Nephron (organoid): Measurements from ENCODE around the gene DIP2C.
A peak's percentile ranks its signal among the peaks of the same experiment; 100 is the strongest.

Source experiments
- H3K27ac Mint-ChIP-seq, 3 experiments: 2 replicates each; pipeline ENCODE4 v1.8.0; 2020; ENCODE audit warnings: mixed read lengths in 3 of 3, mild to moderate bottlenecking in 2 of 3, moderate library complexity in 1 of 3
- H3K27me3 Mint-ChIP-seq: 2 replicates; pipeline ENCODE4 v1.8.0; 2021; ENCODE audit warnings: low read depth, mild to moderate bottlenecking, moderate library complexity, mixed read lengths
- H3K36me3 Mint-ChIP-seq: 2 replicates; pipeline ENCODE4 v1.8.0; 2020; ENCODE audit warnings: low read depth, mixed read lengths
- H3K4me1 Mint-ChIP-seq: 2 replicates; pipeline ENCODE4 v1.8.0; 2020; ENCODE audit warnings: mixed read lengths
- H3K4me3 Mint-ChIP-seq, 3 experiments: 2 replicates each; pipeline ENCODE4 v1.8.0; 2020; ENCODE audit warnings: mild to moderate bottlenecking in 3 of 3, mixed read lengths in 3 of 3, moderate library complexity in 2 of 3
- H3K9me3 Mint-ChIP-seq: 2 replicates; pipeline ENCODE4 v1.8.0; 2020; ENCODE audit warnings: mixed read lengths
- TF ChIP-seq, protein P1 (sequence below), 3 experiments: fragments of 200-600 bp; sonication (generic); IDR thresholded peaks; one replicate each; pipeline ENCODE4 v1.5.0; 2021; ENCODE audit warnings: antibody characterized with exemption in 3 of 3; ENCODE audit not compliant: unreplicated experiment in 3 of 3

Gene DIP2C

DNA sequence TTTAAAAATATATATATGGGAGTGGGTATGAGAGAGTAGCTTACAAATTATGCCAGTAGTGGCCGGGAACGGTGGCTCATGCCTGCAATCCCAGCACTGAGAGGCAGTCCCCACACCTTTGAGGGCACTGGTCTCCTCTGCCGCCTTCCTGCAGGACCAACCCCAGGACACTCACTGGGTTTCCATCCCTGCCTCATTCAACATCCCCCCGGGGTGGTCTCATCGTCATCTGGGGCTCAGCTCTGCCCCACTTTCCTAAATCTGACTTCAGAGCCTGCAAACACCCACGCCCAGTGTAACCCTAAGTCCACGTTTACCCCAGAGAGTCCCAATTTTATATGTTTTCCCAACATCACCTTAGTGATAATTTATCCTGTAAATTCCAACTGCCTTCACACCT, 96.5 kb downstream of the DIP2C start:
- no peak overlapping the region for H3K27ac Mint-ChIP-seq
- H3K4me3 Mint-ChIP-seq: no peak overlapping the region
- TF ChIP-seq, protein P1, sequence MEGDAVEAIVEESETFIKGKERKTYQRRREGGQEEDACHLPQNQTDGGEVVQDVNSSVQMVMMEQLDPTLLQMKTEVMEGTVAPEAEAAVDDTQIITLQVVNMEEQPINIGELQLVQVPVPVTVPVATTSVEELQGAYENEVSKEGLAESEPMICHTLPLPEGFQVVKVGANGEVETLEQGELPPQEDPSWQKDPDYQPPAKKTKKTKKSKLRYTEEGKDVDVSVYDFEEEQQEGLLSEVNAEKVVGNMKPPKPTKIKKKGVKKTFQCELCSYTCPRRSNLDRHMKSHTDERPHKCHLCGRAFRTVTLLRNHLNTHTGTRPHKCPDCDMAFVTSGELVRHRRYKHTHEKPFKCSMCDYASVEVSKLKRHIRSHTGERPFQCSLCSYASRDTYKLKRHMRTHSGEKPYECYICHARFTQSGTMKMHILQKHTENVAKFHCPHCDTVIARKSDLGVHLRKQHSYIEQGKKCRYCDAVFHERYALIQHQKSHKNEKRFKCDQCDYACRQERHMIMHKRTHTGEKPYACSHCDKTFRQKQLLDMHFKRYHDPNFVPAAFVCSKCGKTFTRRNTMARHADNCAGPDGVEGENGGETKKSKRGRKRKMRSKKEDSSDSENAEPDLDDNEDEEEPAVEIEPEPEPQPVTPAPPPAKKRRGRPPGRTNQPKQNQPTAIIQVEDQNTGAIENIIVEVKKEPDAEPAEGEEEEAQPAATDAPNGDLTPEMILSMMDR (IDR thresholded peaks at IDR 0.05; ENCODE audit: unreplicated experiment in 3 of 3): no peak
- H3K9me3 Mint-ChIP-seq: no peaks in the 10 kb centered on the region
- H3K4me1 Mint-ChIP-seq: peaks cover 45% of the 10 kb centered on the region
- H3K36me3 Mint-ChIP-seq: no peaks in the 10 kb centered on the region
- no peaks in the 10 kb centered on the region for H3K27me3 Mint-ChIP-seq

DNA sequence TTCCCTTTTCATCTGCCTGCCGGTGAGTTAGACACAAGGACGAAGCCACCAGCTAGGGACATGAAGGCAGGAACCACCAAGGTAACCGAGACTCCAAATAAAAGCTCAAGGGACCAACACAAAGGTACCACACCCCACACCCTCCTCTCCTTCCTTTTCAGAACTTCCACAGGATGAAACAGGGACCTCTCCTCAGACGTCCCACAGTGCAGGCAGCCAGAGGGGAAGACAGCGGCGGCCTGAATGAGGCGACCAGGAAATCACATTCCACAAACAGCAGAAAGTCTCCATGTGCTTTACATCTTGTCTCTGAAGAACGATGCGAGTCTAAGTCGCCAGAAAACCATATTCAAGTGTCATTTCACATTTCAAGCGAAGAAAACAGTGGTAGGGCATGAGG, 97.8 kb downstream of the DIP2C start:
- H3K4me1 Mint-ChIP-seq: peaks cover 46% of the 10 kb centered on the region
- TF ChIP-seq, protein P1 (IDR thresholded peaks at IDR 0.05; ENCODE audit: unreplicated experiment in 3 of 3): no peak
- no peak overlapping the region for H3K27ac Mint-ChIP-seq
- no peaks in the 10 kb centered on the region for H3K27me3 Mint-ChIP-seq
- no peaks in the 10 kb centered on the region for H3K36me3 Mint-ChIP-seq
- no peaks in the 10 kb centered on the region for H3K9me3 Mint-ChIP-seq
- no peak overlapping the region for H3K4me3 Mint-ChIP-seq

DNA sequence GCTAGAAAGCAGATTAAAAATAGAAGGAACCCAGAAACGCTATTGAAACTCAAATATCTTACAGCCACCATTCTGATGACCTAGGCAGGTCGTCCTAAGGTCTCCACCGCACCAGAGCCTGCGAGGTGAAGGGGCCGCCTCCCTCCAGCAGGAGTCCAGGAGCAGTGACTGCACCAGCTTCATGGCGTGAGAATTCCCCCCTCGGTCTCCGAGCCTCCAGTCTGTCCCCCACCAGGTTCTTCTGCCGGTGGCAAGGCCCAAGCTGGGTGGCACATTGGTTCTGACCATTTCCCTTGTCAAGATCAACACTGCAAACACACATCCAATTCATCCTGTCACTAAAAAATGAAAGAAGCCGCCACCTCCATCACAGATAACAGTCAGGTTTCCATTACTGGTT, 98.7 kb downstream of the DIP2C start:
- TF ChIP-seq, protein P1 (IDR thresholded peaks at IDR 0.05; ENCODE audit: unreplicated experiment in 3 of 3): no peak
- H3K27me3 Mint-ChIP-seq: no peaks in the 10 kb centered on the region
- peaks cover 55% of the 10 kb centered on the region for H3K4me1 Mint-ChIP-seq
- H3K27ac Mint-ChIP-seq: no peak overlapping the region
- H3K9me3 Mint-ChIP-seq: no peaks in the 10 kb centered on the region
- no peaks in the 10 kb centered on the region for H3K36me3 Mint-ChIP-seq
- no peak overlapping the region for H3K4me3 Mint-ChIP-seq

DNA sequence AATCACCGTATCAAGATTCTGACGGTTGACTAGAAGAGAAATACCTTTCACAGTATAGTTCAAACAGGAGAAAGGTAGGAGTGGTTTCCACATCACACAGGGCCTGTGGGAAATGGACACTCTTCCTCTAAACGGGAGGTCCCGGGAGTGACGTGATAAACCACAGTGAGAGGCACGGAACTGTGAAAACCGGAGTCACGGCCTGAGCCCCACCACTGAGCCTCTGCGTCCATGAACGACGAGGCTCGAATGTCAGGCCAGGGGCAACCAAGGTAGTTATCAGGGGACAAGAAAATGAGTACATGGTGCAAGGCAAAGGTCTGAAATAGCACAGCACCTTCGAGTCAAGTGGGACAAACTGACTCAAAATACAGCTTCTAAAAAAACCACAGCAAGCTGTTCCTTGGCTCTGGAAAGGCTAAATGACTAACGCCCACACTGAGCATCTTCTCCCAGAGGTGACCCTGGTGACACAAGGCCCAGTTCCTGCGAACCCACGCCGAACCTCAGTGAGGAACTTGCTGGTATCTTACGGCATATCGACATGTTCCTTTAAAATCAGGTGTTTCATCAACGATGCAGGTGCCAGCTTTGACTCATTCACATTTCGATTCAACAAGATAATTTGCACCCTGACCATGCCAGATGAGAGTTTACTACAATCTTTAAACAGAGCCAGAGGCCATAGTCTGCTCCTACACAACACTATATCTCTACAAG, 99.3 kb downstream of the DIP2C start:
- Mint-ChIP-seq H3K4me1 (peaks cover 61% of the 10 kb centered on the region), H3K27me3 (no peaks in the 10 kb centered on the region), H3K9me3 (no peaks in the 10 kb centered on the region), H3K27ac (no peak overlapping the region), H3K36me3 (no peaks in the 10 kb centered on the region), H3K4me3 (no peak overlapping the region)
- TF ChIP-seq, protein P1 (IDR thresholded peaks at IDR 0.05; ENCODE audit: unreplicated experiment in 3 of 3): no peak

DNA sequence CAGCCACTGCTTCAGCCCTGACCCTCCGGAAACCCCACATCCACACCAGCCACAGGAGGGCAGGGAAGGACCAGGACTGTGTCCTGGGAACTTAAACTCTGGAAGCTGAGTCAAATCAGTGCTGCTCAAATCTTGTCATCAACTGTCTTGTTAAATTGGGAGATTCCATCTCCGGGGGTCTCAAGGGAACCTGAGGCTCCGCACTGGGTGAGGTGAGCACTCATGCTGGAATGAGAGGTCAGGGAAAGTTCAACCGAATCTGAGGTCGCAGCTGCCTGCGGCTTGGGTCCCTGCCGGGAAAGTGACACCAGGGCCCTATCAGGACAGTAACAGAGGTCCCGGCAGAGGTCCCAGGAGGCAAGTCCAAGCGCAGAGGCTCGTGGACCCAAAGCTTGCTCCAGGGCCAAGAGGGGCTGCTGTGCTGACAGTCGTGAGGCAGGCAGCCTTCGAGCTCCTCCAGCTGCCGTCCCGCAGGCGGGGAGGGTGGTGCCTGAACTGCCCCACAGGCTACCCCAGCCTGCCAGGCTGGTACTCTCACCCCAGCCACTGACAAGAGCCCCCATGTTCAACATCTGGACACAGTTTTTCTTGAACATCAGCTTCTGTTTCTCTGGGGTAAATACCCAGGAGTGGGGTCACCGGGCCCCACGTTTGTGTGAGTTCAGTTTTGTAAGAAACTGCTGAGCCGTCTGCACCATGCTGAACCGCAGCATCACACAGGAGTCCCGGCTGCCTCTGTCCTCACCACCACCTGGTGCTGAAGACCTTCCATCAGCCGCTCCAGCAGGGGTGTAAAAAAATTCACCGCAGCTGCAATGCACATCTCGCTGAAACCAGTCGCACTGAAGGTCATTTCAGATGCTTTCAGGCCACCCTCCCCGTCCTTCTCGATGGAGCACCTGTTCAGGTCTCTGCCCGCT, 101.0 kb downstream of the DIP2C start:
- Mint-ChIP-seq H3K27me3 (no peaks in the 10 kb centered on the region), H3K9me3 (no peaks in the 10 kb centered on the region), H3K4me1 (peaks cover 64% of the 10 kb centered on the region), H3K4me3 (no peak overlapping the region), H3K27ac (peak overlapping the region in 2 of 3 experiments; percentile 16 to 17), H3K36me3 (no peaks in the 10 kb centered on the region)
- TF ChIP-seq, protein P1 (IDR thresholded peaks at IDR 0.05; ENCODE audit: unreplicated experiment in 3 of 3): no peak
